SK-N-SH treated with all-trans-retinoic acid at 6 μM for 48 hours (cell line): ENCODE data around the gene FAM163A.

ENCODE experiments used
- ATAC-seq: fragments of 200-7000 bp; cut with Tn5 transposase; 3 replicates; pipeline ENCODE4 v1.9.1; 2020; ENCODE audit warnings: mild to moderate bottlenecking, moderate library complexity
- ARNTL ChIP-seq: fragments of 450-650 bp; formaldehyde crosslinking; IDR thresholded peaks from 2 replicates; pipeline ENCODE4 v1.5.0; 2020; ENCODE audit warnings: low read depth, mild to moderate bottlenecking, moderate library complexity, borderline replicate concordance
- BACH2 ChIP-seq: fragments of 250-450 bp; sonication (Bioruptor Pico); IDR thresholded peaks from 2 replicates; pipeline ENCODE4 v1.9.0; 2021; ENCODE audit warnings: mild to moderate bottlenecking, borderline replicate concordance
- CREB5 ChIP-seq: fragments of 250-450 bp; sonication (Bioruptor Pico); IDR thresholded peaks from 2 replicates; pipeline ENCODE4 v1.5.1; 2020; ENCODE audit warnings: low read depth, mild to moderate bottlenecking, moderate library complexity
- CSDC2 ChIP-seq: fragments of 250-450 bp; sonication (Bioruptor Pico); IDR thresholded peaks from 2 replicates; pipeline ENCODE4 v1.5.0; 2020; ENCODE audit warnings: mild to moderate bottlenecking, moderate library complexity
- CSRNP3 ChIP-seq: fragments of 250-450 bp; sonication (Bioruptor Pico); IDR thresholded peaks from 2 replicates; pipeline ENCODE4 v1.5.1; 2021; ENCODE audit warnings: mild to moderate bottlenecking, moderate library complexity
- ESRRG ChIP-seq: fragments of 250-450 bp; sonication (Bioruptor Pico); IDR thresholded peaks from 2 replicates; pipeline ENCODE4 v1.6.1; 2021; ENCODE audit warnings: mild to moderate bottlenecking
- GLIS3 ChIP-seq: fragments of 250-450 bp; sonication (Bioruptor Pico); IDR thresholded peaks from 2 replicates; pipeline ENCODE4 v1.5.0; 2020; ENCODE audit warnings: mild to moderate bottlenecking, moderate library complexity
- ISL1 ChIP-seq: fragments of 250-450 bp; sonication (Bioruptor Pico); IDR thresholded peaks from 2 replicates; pipeline ENCODE4 v2.1.2; 2022; ENCODE audit warnings: mild to moderate bottlenecking, moderate library complexity
- OSR1 ChIP-seq: fragments of 250-450 bp; sonication (Bioruptor Pico); IDR thresholded peaks from 2 replicates; pipeline ENCODE4 v1.8.0; 2022; ENCODE audit warnings: moderate library complexity, mild to moderate bottlenecking, inconsistent platforms
- PATZ1 ChIP-seq: fragments of 250-450 bp; sonication (Bioruptor Pico); IDR thresholded peaks from 2 replicates; pipeline ENCODE4 v1.8.0; 2020; ENCODE audit warnings: mild to moderate bottlenecking, moderate library complexity, borderline replicate concordance
- POU6F1 ChIP-seq: fragments of 250-450 bp; sonication (Bioruptor Pico); IDR thresholded peaks from 2 replicates; pipeline ENCODE4 v1.8.0; 2021; ENCODE audit warnings: low read depth, mild to moderate bottlenecking, moderate library complexity, borderline replicate concordance
- PPARA ChIP-seq: fragments of 250-450 bp; sonication (Bioruptor Pico); IDR thresholded peaks from 2 replicates; pipeline ENCODE4 v1.5.0; 2020; ENCODE audit warnings: mild to moderate bottlenecking, borderline replicate concordance
- RARB ChIP-seq: fragments of 250-450 bp; sonication (Bioruptor Pico); IDR thresholded peaks from 2 replicates; pipeline ENCODE4 v1.8.0; 2021; ENCODE audit warnings: mild to moderate bottlenecking, moderate library complexity
- SNAI2 ChIP-seq: fragments of 250-450 bp; sonication (Bioruptor Pico); IDR thresholded peaks from 2 replicates; pipeline ENCODE4 v1.5.0; 2020; ENCODE audit warnings: mild to moderate bottlenecking, moderate library complexity
- TCF4 ChIP-seq: fragments of 250-450 bp; sonication (Bioruptor Pico); IDR thresholded peaks from 2 replicates; pipeline ENCODE4 v1.8.0; 2021; ENCODE audit warnings: mild to moderate bottlenecking, moderate library complexity, borderline replicate concordance
- TOX ChIP-seq: fragments of 250-450 bp; sonication (Bioruptor Pico); IDR thresholded peaks from 2 replicates; pipeline ENCODE4 v1.8.0; 2021; ENCODE audit warnings: mild to moderate bottlenecking, moderate library complexity, borderline replicate concordance
- TSHZ2 ChIP-seq: fragments of 250-450 bp; sonication (Bioruptor Pico); IDR thresholded peaks from 2 replicates; pipeline ENCODE4 v1.5.0; 2020; ENCODE audit warnings: mild to moderate bottlenecking, moderate library complexity
- ZC3H10 ChIP-seq: fragments of 250-450 bp; sonication (Bioruptor Pico); IDR thresholded peaks from 2 replicates; pipeline ENCODE4 v1.5.1; 2021; ENCODE audit warnings: mild to moderate bottlenecking, moderate library complexity
- ZFP3 ChIP-seq: fragments of 250-450 bp; sonication (Bioruptor Pico); IDR thresholded peaks from 2 replicates; pipeline ENCODE4 v1.5.0; 2020; ENCODE audit warnings: mild to moderate bottlenecking, moderate library complexity
- ZFP30 ChIP-seq: fragments of 450-650 bp; formaldehyde crosslinking; IDR thresholded peaks from 2 replicates; pipeline ENCODE4 v1.5.0; 2022; ENCODE audit warnings: mild to moderate bottlenecking, moderate library complexity
- ZNF565 ChIP-seq: fragments of 450-650 bp; formaldehyde crosslinking; conservative IDR thresholded peaks from 2 replicates; pipeline ENCODE4 v1.5.0; 2020; ENCODE audit warnings: low read depth, mild to moderate bottlenecking, moderate library complexity
- ZNF70 ChIP-seq: fragments of 450-650 bp; formaldehyde crosslinking; IDR thresholded peaks from 2 replicates; pipeline ENCODE4 v1.5.0; 2020; ENCODE audit warnings: mild to moderate bottlenecking, moderate library complexity

Gene FAM163A

GRCh38 chr1:179822065-179822464 is 79.0 kb downstream of the FAM163A start:
- TF ChIP-seq ZNF70 (CRISPR knock-in tag) (no peak), ISL1 (CRISPR knock-in tag) (no peak), BACH2 (CRISPR knock-in tag) (no peak), POU6F1 (CRISPR knock-in tag) (no peak), PPARA (CRISPR knock-in tag) (no peak), TOX (CRISPR knock-in tag) (no peak), TCF4 (CRISPR knock-in tag) (no peak), CREB5 (CRISPR knock-in tag) (no peak), RARB (CRISPR knock-in tag) (no peak), ZNF565 (no peak), TSHZ2 (no peak), PATZ1 (no peak), ZFP30 (CRISPR knock-in tag) (no peak), ESRRG (CRISPR knock-in tag) (no peak), CSRNP3 (CRISPR knock-in tag) (no peak), GLIS3 (CRISPR knock-in tag) (no peak), ZC3H10 (no peak), CSDC2 (CRISPR knock-in tag) (no peak)
- no peak for ATAC-seq

- no peak for TF ChIP-seq SNAI2 (CRISPR knock-in tag)
- no peak for TF ChIP-seq ZFP3 (CRISPR knock-in tag)
- TF ChIP-seq RARB (CRISPR knock-in tag), result no peak
- no peak for TF ChIP-seq BACH2 (CRISPR knock-in tag)
- no peak for TF ChIP-seq CSDC2 (CRISPR knock-in tag)
- ATAC-seq, result no peak
Measured at GRCh38 chr1:179823693-179824092, 80.6 kb downstream of the FAM163A start.

GRCh38 chr1:179824265-179824664 is 81.2 kb downstream of the FAM163A start:
- no peak for ATAC-seq
- TF ChIP-seq PPARA (CRISPR knock-in tag), result no peak
- TF ChIP-seq GLIS3 (CRISPR knock-in tag), result no peak
- TF ChIP-seq PATZ1, result no peak
- no peak for TF ChIP-seq ZFP3 (CRISPR knock-in tag)
- no peak for TF ChIP-seq CREB5 (CRISPR knock-in tag)
- TF ChIP-seq SNAI2 (CRISPR knock-in tag), result no peak
- TF ChIP-seq TOX (CRISPR knock-in tag), result no peak
- TF ChIP-seq POU6F1 (CRISPR knock-in tag), result no peak
- no peak for TF ChIP-seq ZFP30 (CRISPR knock-in tag)
- TF ChIP-seq OSR1 (CRISPR knock-in tag), result no peak
- TF ChIP-seq ARNTL, result no peak
- TF ChIP-seq CSDC2 (CRISPR knock-in tag), result no peak
- TF ChIP-seq ZNF70 (CRISPR knock-in tag), result no peak
